NK-92 (cell line): ENCODE measurements around the gene ERC2.
"Not testable (repeated sequence)": the region's sequence is repeated elsewhere in the genome, so short reads cannot be mapped to it uniquely, and the experiment has no call there.

Experiments used
- DNase-seq: peaks from one replicate; lab custom pipeline; 2025; ENCODE audit not compliant: unreplicated experiment; lab: John Stamatoyannopoulos, UW

The ERC2 gene

DNA sequence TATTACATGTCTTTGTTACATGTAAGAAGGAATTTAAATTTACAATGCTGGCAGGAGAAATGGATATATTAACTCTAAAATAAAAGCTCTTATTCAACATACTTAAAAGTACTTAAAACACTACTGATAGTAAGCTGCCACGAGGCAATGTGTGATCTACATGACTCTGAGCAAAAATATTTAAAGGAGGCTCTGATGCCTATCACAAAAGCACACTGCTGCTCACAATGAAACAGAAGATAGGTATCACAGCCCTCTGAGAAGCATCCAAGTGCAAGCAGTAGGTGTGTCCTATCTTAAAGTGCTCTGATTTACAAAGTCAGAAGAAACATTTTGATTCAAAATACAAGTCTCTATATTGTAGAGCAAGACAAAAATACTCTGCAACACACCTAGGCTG is 610.0 kb downstream of the ERC2 start:
- DNase-seq: no peak

DNA sequence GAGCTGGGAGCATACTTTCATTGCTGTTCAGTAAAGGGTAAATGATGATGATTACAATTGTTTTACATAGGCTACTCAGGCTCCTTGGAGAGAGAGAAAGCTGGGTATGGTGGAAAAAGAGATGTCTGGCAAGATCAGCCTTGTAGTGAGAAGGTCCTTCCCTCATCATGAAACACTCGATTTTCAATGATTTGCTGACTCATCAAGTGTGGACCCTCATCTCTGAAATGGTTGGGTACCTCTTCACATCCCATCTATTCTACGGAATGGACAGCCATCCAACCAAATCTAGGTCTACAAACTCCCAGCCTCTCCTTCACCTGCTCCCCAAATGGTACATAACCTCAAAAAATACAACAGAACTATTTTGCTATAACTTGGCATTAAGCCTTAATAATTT is 610.6 kb downstream of the ERC2 start:
- no peak for DNase-seq

DNA sequence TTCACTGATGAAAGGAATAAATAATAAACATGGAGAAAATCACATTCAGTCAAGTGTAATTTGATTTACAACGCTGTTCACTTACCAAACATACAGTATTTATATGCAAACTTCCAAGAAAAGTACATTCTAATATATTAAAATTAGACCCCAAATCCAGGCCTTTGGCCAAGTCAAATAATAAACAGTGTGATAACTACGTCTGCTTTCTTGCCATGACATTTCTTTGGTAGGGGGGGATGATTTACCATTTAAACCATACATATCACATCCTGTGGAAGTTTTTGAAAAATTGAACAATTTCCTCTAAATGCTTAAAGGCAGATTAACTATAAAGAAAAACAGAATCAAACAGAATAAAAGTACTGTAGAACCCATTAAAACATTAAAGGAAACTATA is 613.0 kb downstream of the ERC2 start:
- DNase-seq: no peak

- DNase-seq: no peak
Measured at GRCh38 chr3:55854494-55854893, 613.8 kb downstream of the ERC2 start.

GRCh38 chr3:55852326-55852725 is 615.9 kb downstream of the ERC2 start:
- no peak for DNase-seq

GRCh38 chr3:55842204-55842603 is 626.1 kb downstream of the ERC2 start:
- DNase-seq: no peak

- DNase-seq: not testable (repeated sequence)
Measured at GRCh38 chr3:55831876-55832275, 636.4 kb downstream of the ERC2 start.

DNA sequence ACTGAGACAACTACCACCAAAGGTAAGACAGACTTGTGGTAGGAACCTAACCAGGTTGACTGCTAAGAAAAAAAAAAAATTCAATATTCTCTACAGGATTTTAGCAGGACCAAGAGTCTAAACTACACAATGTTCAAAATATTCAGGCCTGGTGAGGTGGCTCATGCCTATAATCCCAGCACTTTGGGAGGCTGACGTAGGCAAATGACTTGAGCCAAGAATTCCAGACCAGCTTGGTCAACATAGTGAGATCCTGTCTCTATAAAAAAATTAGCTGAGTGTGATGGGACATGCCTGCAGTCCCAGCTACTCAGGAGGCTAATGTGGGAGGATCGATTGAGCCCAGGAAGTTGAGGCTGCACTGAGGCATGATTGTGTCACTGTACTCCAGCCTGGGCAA is 639.6 kb downstream of the ERC2 start:
- no peak for DNase-seq

DNA sequence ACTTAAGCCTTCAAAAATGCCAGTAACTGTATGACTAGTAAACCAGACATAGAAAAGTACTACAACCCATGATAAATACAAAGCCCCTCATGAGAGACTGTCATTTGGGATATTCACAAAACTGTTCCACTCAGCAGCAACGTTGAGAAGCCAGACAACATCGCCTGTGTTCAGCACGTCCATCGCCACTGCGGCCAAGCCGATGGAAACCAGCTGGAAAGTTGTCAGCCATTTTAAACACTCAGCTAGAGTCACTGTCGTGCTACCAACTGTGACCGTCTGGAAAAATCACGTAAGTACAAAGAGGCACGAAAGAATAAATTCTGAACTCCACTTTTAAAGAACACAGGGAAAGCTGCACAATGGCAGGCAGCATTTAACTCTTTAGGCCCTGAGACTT is 640.5 kb downstream of the ERC2 start:
- DNase-seq: no peak

- DNase-seq: no peak
Measured at GRCh38 chr3:55826731-55827496, 641.4 kb downstream of the ERC2 start.

DNA sequence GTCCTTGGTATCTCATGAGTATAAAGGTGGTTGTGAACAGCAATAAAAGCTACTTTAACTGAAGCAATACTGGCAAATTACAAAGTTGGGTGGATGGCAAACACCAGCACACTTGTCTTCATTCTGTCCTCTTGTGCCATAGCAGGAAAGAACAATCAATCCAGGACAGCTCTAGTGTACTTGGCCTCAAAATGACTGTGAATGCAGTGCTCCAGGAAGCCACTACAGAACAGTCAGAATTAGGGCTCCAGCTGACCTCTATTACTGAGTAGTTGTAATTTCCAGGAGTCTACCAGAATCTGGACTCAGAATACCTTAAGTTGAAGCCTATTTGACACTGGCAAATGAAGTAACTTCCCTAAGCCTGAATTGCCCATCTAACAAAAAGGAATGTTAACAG is 642.2 kb downstream of the ERC2 start:
- DNase-seq: no peak

DNA sequence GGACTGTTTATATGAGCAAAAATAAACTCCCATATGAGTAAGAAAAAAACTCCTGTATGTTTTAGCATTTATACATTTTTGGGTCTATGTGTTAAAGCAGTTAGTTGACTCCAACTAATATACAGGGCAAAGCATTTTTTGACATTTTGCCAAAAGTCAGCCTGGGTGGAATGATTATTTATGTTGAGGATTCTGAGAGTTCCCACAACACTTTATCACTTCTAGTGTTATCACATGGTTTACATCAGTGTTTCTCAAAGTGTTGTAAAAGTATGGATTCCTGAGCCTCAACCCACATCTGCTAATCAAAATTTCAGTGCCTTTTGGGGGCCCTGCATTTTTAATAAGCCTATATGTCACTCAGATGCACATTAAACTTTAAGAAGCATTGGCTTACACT is 643.9 kb downstream of the ERC2 start:
- DNase-seq: no peak

- DNase-seq: no peak
Measured at GRCh38 chr3:55823829-55824228, 644.4 kb downstream of the ERC2 start.

- DNase-seq: no peak
Measured at GRCh38 chr3:55823001-55823400, 645.3 kb downstream of the ERC2 start.

- DNase-seq: no peak
Measured at GRCh38 chr3:55819005-55819404, 649.3 kb downstream of the ERC2 start.

- no peak for DNase-seq
Measured at GRCh38 chr3:55818485-55818884, 649.8 kb downstream of the ERC2 start.

GRCh38 chr3:55816794-55817576 is 651.3 kb downstream of the ERC2 start:
- no peak for DNase-seq

- DNase-seq: no peak
Measured at GRCh38 chr3:55815262-55815661, 653.0 kb downstream of the ERC2 start.

DNA sequence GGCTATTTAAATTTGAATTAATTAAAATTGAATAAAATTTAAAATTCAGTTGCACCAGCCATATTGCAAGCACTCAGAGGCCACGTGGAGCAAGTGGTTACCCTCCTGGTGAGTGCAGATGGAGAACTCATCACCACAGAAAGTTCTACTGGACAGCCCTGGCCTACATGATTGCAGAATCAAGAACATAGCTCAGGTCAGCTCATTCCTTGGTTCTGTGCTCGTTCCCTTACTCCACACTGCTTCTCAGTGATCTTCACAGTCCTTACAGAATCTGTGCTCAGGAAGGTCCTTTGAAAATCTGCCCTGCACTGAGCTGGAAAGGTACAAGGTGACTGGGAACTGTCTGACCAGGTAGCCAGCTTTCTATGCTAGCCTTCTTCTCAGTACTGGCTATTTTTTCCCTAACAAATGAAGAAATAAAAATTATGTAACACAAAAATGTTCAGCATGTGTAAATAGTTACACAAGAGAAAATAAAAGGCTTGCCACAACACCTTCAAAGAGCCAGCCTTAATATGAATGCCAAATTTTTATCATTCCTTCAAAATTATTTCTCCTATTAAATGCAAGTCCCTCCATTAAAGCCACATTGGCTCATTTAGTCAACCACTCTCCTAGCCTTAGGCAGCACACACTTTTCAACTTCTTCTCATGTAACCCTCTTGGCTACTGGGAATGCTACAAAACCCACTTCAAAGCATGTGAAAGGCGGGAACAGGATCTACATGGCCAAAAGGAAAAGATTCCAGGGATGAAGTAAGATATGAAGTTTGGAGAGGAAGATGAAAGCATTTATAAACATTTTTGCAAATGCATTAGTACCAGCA is 654.8 kb downstream of the ERC2 start:
- DNase-seq: no peak

GRCh38 chr3:55812394-55813013 is 655.8 kb downstream of the ERC2 start:
- DNase-seq: no peak

DNA sequence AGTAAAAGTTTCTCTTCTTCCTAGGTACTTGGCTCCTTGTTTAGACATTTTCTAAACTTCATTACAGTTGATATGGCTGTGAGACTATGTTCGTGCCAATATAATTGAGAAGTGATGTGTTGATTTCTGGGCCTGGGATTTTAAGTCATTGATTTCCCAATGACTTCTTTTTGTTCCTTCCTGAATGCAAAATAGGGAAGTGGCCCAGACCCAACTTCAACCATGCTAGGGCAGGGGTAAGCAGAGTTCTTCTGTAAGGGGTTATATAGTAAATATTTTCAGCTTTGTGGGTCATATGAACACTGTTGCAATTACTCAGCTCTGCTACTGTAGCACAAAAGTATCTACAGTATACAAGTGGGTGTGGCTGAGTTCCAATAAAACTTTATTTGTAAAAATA is 661.1 kb downstream of the ERC2 start:
- DNase-seq: no peak
